Stimulated activated CD8-positive, alpha-beta memory T cell treated with anti-CD3 and anti-CD28 coated beads, Interleukin-15, amount 100 ng/mL, for 4 hours (primary cell): ENCODE data around the gene SDC3.

Experiments
- DNase-seq, 2 donors: peaks; one replicate each; pipeline ENCODE4 v3.0.0-alpha.2; 2020; ENCODE audit warnings: low read depth in 2 of 2

Gene SDC3

DNA sequence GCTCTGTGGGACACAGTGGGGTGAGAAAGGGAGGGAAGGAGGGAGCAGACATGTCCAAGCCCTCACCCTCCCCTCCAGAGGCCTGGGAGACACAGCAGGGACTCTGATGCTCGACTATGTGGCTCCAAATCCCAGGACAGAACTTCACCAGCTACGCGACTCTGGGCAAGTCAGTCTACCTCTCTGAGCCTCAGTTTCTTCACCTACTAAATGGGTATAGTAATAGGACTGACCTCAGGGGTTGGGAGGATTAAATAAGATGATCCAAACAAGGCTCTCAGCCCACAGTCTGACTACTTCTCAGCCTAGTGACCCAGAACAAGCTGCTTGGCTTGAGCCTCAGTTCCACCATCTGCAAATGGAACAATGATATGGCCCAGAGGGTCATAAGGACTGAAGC, 19.6 kb downstream of the SDC3 start:
- no peak for DNase-seq

DNA sequence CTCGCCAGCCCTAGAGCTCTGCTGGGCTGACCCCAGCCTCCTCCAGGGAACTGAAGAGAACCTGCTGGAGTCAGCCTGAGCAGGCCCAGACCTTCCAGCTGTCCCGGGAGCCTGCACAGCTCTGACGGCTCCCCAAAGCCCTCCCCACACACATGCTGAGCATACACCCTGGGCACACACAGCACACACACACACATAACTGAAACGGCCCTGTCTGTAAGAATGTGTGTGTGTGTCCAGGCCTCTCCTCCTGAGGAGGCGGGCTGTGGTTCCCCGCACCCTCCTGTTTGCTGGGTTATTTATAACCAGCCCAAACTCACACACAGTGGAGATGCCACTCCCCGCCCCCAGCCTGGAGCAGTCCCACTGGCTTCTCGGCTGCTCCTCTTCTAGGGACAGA, 20.2 kb downstream of the SDC3 start:
- no peak for DNase-seq

DNA sequence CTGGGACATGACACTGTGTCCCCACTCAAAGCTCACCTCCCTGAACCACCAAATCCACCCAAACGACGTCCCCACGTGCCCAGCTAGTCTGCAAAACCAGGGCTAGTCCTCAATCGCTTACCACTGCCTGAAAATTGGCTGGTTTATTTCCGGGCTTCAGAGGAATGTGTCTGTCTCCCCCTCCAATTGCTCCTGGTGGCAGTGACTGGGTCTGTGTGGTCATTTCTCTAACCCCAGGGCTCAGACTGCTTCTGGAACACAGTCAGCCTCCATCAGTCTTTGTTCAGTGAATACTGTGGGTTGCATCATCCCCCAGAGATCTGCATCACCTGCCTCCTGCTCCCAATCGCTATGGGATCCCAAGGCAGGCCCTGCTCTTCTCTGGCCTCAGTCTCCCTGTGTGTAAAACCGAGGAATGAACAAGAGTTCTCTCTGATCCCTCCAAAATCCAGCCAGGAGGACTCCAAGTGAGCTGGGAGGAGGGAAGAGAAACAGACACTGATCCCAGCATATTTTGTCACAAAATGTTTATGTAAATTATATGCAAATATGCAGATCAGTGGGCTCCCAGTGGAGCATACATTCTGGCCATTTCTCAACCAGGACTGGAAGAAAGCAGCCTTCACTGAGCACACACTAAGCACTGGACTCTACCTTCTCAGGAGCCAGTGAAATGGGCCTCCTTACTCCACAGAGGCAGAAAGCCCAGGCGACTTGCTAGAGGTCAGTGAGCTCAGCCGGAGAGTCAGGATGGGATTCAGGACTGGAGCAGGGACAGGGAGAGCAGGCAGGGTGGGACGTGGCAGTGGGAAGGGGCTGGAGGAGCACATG, 20.9 kb downstream of the SDC3 start:
- DNase-seq: no peak

DNA sequence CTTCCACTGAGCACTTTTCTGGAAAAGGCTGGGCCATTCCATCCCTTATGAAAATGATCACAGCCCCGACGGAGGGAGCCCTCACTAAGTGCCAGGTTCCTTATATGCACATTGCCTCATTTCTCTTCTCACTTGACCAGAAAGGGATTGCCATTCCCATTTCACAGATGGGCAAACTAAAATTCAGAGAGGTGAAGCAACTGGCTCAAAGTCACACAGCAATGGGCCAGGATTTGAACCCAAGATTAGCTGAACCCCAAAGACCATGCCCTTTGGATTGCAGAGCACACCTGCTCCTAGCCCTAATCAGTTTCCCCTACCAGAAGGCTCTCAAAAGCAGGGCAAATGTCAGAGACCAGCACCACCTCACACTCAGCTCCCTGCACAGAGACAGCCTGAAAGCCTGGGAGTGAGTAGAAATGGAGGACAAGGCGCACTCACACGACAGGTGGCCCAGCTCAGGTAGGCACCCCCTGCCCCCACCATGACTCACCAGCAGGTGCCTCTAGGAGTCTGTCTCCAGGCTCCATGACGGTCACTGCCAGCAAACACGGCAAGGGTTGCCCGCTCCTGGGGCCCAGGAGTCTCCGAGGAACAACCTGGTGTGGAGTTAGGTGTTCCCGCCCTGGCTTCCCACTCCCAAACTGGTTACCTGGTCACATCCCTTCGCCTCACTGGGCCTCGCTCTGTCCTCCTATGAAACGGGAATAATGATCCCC, 21.7 kb downstream of the SDC3 start:
- DNase-seq: no peak

DNA sequence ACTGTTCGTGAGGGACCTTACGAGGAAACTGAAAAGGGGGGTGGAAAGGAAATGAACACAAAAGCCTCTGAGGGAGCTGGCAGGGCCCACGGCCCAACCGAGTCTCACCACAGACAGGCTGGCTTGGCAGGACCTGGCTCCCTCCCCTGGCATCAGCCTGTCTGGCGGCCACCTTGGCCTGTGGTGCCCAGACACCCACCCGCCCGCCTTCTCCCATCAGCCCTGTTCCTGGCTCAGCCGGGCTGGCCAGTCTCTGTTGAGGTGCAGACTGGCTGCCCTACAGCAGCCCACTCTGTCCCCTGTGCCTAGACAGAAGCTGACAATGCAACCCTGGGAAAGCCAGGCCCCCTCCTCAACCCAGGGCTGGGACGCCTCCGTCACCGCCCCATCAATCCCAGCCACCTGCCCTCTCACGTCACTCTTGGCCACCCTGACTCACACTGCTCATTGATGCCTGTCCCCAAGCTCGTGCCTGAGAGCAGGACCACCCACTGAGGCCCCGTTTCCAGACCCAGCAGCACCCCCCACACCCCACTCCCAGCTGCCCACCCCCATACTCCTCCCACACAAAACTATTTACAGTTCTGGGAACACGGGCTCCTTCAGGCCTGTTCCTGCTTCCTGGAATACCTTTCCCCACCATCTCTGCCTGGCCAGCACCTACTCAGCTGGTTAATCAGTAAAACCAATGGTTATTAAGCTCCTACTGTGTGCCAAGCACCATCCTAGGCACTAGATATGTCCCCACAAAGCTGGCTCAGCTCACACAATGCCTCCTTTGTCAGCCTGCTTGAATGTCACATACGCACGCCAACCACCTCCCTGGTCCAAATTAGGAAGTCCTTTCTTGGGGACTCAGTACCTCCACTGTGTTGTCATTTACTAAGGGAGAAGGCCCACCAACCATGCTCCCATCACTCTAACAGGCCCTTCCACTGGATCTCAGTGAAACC, 22.7 kb downstream of the SDC3 start:
- no peak for DNase-seq

DNA sequence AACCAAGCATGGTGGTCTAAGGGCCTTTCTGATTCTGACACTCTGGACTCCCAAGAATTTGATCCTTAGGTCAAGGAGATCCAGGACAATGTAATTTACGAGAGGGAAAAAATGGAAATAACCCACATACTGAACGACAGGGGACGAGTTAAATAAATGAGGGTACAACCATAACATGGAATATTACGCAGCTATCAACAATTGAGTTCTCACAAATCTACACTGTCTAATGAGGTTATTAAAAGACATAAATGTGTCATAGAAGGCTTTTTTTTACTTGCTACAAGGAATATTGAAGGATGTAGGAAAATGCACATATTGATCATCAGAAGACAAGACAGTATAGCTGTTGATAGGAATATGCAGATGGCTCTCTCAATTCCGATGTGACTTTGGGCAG, 23.8 kb downstream of the SDC3 start:
- no peak for DNase-seq

DNA sequence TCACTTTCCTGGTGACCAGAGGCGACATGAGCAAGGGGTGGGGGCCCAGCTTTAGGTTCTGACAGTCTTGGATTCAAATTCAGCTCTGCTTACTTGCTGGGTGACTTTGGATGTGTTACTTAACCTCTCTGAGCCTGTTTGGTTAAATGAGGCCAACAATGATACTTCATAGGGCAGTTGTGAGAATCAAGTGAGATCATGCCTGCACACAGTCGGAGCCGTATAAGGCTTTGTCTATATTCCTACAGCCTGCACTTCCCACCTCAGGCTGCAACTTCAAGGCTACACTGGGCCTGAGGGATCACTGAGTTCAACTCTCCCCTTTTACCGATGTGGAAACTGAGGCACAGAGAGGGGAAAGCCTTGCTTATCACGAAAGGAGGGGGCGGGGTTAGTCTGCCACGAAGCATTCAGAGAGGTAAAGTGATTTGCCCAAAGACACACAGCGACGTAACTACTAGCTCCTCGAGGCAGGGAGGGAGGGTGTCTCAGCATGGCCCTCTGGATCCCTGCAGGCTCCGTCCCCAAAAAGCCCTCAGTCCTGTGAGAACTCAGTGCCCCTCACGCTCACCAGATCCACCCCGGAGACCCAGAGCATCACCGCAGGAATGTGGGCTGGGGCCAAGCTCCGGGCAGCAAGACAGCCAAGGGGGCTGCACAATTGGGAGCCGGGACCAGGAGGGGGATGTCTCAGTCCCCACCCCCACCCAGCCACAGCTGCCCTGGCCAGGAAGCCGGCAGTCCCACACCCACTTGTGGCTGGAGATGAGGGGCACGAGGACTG, 25.0 kb downstream of the SDC3 start:
- no peak for DNase-seq

DNA sequence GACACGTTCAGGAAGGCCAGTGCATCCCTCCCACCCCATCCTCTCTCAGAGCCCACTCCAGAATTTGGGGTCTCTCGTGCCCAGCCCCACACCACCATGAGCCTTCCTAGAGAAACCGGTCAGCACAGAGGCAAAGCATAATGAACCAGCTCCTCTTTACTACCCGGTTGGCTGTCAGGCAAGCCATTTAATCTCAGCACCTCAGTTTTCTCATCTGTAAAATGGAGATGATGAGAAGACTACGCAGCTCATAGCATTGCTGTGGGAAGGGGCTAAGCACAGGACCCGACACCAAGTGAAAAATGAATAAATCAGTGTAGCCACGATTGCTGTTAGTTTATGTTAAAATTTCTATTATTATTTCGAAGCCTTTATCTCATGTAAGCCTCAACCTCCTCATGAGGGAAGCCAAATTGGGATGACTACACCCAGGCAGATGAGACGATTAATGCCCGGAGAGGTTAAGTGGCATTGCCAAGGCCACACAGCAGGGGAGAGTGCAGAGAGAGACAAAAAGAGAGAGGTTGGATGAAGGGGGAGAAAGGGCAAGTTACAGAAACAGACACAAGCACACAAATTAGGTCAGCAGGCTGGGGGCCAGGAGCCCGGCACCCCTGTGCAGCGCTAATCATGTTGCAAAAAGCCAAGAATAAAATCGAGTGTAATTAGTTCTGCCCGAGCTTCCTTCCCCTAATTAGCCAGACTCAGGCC, 25.7 kb downstream of the SDC3 start:
- DNase-seq: no peak

DNA sequence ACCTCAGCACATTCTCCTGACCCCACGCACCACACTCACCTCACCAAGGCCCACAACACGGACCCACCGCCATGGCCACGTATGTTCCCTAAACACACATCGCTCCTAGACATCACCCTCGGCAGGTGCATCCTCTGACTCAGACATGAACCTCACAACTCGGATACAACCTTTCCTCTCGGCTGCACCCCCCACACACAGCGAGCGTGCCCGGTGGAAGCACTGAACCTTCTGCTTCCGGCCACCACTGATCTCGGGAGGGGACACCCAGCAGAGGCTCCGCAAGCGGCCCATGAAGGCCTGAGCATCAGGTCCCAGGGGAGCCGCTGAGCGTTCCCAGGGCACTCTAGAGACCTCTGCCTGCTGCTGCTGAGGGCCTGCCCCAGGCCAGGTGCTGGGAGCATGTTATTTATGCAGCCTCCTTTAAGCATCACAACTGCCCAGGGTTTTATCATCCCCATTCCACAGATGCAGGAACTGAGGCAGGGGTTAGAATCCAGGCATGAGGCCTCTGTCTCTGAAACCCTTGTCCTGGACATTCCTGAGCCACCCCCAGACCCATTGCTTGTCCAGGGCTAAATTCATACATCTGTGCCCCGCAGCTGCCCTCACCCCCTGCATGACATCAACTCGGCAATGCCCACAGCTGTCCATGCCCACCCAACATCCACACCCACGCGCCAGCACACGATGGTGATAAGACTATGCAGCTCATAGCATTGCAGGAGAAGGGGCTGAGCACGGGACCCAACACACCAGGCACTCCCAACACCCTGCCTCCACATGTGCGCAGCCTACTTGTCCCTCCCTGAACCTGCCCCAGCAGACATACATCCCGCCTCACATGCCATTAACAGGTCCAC, 27.0 kb downstream of the SDC3 start:
- DNase-seq: no peak

DNA sequence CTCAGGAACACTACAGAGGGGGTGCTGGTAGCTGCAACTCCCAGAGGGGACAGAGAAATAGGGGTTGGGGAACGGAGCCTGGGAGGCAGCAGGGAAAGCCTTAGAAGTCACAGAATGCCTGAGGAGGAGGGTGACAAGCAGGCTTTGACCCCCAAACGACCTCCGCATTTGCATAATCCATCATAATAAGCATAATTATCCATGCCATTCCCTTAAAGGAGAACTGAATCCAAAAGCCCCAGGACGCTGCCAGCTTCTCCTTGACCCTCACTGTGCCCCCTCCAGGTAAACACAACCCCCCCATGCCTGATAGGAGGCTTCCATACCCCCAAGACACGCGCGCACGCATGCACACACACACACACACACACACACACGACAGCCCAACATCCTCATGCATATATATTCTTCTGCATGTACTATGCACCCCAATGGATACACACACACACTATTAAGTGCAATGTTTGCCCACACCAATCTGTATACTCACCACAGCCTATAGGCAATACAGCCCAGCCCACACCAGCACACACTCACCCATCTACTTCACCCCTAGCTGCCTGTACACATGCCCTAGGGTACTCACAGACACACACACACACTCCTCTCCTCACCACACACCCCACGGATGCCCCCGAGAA, 27.8 kb downstream of the SDC3 start:
- DNase-seq: no peak

DNA sequence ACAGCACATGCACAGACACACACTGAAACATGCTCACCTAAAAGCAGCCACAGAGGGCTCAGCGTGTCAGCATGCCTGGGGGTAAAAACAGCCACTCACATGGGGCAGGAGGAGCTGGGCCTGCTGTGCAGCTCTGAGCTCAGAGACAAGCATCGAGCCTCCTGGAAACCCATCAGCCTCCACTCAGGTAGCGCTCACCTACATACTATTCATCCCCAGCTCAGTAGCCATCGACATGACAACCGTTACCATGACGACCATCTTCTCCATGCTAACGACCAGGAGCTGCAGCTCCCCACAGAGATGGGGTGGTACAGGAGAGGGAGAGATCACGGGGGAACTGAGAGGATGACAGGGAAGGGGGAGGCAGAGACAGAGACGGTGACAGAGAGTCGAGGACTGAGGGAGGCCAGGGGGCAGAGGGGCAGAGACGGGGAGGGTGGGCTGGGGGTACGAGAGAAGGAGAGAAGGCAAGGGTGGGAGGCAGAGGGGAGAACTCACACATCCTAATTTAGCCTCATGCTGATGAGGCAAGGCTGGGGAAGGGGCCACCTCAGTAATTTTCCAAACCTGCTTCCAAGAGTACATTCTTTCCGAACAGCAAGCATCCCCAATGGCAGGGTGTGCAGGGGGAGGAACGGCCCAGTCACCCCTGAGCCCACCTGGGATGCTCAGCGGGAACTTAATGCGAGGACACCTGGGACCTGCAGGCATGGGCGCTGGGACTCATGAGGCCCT, 28.4 kb downstream of the SDC3 start:
- no peak for DNase-seq

DNA sequence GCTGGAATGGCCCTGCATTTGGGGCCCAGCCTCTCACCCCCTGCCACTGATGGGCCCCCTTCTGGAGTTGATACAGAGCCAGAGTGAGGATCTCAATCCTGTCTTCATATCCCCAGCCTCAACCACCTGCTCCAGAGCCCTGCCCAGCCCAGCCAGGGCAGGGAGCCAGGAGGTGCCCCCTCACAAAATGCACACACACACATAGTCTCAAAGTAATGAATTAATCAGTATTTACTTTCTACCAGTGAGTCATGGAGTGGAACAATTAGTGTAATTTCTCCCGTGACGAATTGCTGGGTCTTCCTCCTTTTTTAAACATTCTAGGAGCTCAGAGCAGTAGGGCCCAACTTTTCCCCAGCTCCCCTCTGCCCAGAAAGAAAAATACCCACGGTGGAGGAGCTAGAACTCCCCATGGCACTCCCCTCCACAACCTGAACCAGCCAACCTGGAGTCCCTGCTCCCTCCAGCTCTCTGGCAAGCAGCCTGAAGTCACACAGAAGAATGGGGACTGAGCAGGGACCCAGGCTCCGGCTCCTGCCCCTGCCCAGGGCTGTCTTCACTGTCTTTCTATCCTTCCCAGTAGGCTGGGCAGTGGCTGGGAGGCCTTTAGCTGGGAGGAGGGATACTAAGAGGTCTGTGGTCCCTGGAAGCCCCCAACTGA, 29.3 kb downstream of the SDC3 start:
- no peak for DNase-seq

DNA sequence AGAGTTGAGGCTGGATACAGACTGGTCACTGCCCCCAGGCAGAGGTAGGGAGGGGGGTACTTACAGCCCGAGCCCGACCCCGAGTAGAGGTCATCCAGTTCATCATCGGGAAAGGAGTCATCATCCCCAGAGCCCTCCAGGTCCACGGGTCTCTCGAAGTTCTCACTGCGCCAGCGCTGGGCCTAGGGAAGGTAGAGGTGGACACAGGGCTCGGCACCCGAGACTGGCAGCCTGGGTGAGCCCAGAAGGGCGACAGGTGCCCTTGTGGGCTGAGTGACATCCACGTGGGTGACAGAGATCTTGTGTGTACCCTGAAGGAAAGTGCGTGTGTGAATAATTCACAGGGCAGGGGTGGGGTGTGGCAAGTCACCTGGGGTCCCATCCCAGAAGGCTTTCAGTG, 30.0 kb downstream of the SDC3 start:
- DNase-seq: no peak

DNA sequence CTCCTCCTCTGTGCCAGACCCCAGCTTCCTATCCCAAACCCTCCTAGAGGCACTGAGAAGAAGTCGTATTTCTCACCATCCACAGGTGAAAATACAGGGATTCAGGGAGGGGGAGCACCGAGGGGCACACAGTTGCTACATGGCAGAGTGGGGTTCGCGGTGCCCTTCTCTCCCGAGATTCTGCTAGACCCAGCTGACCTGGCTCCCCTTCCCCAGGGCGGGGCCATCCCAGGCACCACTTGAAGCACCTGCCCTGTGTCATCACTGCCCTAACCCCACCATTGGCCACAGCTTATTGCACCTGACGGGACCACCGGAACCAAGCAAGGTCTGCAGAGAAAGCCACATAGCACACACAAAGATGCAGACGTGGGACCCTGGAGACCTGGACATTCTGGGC, 30.5 kb downstream of the SDC3 start:
- no peak for DNase-seq

DNA sequence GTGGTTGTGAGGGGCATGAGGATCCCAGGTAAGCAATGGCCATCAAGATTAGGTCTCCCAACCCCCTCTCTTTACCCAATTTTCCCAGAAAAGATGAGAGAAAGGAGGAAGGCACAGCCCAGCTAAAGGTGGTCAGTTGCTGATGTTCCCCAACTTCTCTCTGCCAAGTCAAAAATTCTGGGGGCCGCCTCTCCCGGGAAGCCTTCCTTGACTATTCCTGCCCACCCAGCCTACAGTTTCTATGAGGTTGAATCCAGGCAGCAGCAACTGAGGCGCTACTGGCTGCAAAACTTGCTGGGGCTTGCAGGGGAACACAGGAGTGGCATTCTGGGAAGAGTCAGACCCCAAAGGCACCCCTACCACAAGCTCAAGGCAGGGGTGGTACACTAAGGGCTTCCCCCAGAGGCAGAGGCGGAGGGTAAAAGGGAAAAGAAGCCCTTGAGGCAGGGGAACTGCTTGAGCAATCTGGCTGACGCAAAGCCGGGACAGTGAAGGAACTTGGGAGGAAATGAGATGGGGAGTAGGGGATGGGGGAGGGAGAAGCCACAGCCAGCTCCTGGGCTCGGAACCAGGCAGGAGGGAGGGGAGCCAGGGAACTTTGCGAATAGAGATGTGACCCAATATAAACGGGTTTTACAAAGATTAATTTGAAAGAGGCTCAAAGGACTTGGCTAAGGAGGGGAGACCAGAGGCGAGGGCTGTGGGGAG, 31.2 kb downstream of the SDC3 start:
- no peak for DNase-seq

DNA sequence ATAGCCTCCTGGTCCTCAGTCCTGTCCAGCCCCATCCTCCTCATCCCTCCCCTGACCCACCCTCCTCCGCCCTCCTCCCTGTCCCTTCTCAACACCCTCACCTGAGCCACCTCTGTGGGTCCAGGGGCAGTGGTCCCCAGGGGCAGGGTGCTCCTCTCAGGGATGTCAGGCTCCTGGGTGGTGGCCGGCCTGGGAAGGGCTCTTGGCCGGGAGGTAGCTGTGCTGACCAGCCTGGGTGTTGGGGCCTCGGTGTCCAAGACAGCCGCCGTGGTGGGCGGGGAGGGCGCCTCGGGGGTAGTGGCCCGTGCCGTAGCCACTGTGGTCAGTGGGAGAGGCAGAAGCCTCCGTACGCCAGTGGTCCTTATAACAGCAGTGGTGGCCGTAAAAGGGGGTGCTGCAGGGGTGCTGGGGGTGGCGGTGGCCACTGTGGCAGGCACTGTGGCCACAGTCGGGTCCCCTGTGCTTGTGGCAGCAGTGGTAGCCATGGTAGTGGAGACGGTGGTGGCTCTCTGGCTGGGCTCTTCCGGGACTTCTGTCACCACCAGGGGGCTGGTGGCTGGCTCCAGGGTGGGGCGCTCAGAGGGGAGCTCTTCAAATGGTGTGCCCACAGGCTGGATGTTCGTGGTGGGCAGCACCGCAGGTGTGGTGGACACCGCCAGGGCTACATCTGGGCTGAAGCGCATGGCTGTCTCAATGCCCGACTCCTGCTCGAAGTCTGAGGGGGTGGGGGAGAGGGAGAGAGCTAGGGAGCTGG, 31.9 kb downstream of the SDC3 start:
- no peak for DNase-seq

DNA sequence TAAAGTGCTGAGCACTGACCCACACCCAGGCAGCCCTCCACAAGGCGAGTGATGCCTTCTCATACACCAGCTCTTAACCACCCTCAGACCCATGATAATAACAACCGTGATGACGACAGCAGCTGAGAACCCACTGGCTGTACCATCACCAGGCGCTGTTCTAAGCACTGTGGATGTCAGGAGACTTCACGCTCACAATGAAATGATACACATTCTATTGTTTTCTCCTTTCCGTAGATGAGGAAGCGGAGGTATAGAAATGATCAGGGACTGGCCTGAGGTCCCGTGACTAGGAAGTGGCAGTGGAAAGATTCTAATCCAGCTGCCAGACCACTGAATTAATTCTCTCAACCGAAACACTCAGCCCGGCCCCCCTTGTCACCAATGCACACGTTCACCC, 32.6 kb downstream of the SDC3 start:
- DNase-seq: no peak
